HL-60 (cell line): Measurements from ENCODE around the gene RHBDF2.

ENCODE experiments used
- GABPA ChIP-seq: IDR thresholded peaks from 2 replicates; pipeline ENCODE4 v1.6.1; 2012; ENCODE audit warnings: low read depth
- POLR2AphosphoS5 ChIP-seq: IDR thresholded peaks from 2 replicates; pipeline ENCODE4 v1.6.1; 2012; ENCODE audit warnings: low read depth
- SPI1 ChIP-seq: IDR thresholded peaks from 2 replicates; pipeline ENCODE4 v1.6.1; 2012; ENCODE audit warnings: low read depth, mild to moderate bottlenecking, borderline replicate concordance
- TF ChIP-seq, protein P1 (sequence below): IDR thresholded peaks from one replicate; pipeline ENCODE4 v1.5.1; 2011; ENCODE audit warnings: low read length, control low read depth, inconsistent platforms; ENCODE audit not compliant: insufficient read depth
- TF ChIP-seq, protein P2 (sequence below): IDR thresholded peaks from 2 replicates; pipeline ENCODE4 v1.6.1; 2012; ENCODE audit warnings: low read depth; ENCODE audit not compliant: insufficient replicate concordance

DNA sequence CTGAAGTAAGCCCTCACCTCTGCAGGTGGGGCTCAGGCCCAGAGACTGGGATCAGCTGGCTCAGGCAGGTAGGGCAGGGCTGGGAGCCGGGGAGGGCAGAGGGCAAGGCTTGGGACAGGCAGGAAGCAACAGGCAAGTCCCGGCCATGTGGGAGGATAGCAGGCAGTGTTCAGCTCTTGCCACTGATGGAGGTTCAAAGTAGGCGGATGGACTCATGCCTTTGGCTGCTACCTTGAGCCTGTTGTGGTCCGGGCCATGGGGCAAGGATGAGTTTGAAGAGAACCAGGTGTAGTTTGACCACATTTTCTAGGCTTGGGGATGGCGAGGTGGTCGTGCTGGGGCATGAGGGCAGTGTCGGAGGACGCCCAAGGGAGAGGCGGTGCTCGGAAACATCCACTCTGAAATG, 41.3 kb upstream of the RHBDF2 start:
- TF ChIP-seq, protein P1, sequence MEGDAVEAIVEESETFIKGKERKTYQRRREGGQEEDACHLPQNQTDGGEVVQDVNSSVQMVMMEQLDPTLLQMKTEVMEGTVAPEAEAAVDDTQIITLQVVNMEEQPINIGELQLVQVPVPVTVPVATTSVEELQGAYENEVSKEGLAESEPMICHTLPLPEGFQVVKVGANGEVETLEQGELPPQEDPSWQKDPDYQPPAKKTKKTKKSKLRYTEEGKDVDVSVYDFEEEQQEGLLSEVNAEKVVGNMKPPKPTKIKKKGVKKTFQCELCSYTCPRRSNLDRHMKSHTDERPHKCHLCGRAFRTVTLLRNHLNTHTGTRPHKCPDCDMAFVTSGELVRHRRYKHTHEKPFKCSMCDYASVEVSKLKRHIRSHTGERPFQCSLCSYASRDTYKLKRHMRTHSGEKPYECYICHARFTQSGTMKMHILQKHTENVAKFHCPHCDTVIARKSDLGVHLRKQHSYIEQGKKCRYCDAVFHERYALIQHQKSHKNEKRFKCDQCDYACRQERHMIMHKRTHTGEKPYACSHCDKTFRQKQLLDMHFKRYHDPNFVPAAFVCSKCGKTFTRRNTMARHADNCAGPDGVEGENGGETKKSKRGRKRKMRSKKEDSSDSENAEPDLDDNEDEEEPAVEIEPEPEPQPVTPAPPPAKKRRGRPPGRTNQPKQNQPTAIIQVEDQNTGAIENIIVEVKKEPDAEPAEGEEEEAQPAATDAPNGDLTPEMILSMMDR, result no peak
- TF ChIP-seq POLR2AphosphoS5 (no peak), SPI1 (no peak), GABPA (no peak)
- TF ChIP-seq, protein P2, sequence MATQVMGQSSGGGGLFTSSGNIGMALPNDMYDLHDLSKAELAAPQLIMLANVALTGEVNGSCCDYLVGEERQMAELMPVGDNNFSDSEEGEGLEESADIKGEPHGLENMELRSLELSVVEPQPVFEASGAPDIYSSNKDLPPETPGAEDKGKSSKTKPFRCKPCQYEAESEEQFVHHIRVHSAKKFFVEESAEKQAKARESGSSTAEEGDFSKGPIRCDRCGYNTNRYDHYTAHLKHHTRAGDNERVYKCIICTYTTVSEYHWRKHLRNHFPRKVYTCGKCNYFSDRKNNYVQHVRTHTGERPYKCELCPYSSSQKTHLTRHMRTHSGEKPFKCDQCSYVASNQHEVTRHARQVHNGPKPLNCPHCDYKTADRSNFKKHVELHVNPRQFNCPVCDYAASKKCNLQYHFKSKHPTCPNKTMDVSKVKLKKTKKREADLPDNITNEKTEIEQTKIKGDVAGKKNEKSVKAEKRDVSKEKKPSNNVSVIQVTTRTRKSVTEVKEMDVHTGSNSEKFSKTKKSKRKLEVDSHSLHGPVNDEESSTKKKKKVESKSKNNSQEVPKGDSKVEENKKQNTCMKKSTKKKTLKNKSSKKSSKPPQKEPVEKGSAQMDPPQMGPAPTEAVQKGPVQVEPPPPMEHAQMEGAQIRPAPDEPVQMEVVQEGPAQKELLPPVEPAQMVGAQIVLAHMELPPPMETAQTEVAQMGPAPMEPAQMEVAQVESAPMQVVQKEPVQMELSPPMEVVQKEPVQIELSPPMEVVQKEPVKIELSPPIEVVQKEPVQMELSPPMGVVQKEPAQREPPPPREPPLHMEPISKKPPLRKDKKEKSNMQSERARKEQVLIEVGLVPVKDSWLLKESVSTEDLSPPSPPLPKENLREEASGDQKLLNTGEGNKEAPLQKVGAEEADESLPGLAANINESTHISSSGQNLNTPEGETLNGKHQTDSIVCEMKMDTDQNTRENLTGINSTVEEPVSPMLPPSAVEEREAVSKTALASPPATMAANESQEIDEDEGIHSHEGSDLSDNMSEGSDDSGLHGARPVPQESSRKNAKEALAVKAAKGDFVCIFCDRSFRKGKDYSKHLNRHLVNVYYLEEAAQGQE, result no peak
